GM12878 (cell line): Measurements from ENCODE around the gene CARM1. TPM values are rescaled to one million over a fixed set of nuclear protein-coding genes. Genes with fewer than 3 reads are reported as not detected.

ENCODE experiments used
- ATAC-seq: fragments of 200-7000 bp; cut with Tn5 transposase; 3 replicates; pipeline ENCODE4 v1.9.1; 2020; ENCODE audit warnings: mild to moderate bottlenecking, moderate library complexity
- BruUV-seq: library from RNA; stranded (reverse); fragments of 400-500 nt; replicated peaks from 2 replicates; lab custom pipeline; 2021; lab: Mats Ljungman, UMichigan
- CTCF ChIA-PET: fragments of 300-600 bp; sonication (Branson Sonifier 250); formaldehyde crosslinking; extraction: SDS; loops from one replicate; lab custom pipeline; 2021; ENCODE audit warnings: inconsistent platforms; lab: Yijun Ruan, JAX
- POLR2A ChIA-PET: fragments of 350-600 bp; formaldehyde crosslinking; extraction: SDS; loops from one replicate; lab custom pipeline; 2021; ENCODE audit warnings: inconsistent platforms; lab: Charles Lee
- RAD21 ChIA-PET: fragments of 300-600 bp; sonication (Branson Sonifier 250); formaldehyde crosslinking; loops from one replicate; lab custom pipeline; 2023; ENCODE audit warnings: antibody characterized with exemption; ENCODE audit not compliant: unreplicated experiment; lab: Charles Lee
- SMC1A ChIA-PET: fragments of 300-600 bp; sonication (Branson Sonifier 250); formaldehyde crosslinking; loops from one replicate; lab custom pipeline; 2023; ENCODE audit not compliant: unreplicated experiment, uncharacterized antibody; lab: Charles Lee
- DNase-seq: peaks from one replicate; pipeline ENCODE4 v3.0.0-alpha.2; 2011; ENCODE audit warnings: low read depth, low spot score
- FAIRE-seq: peaks from 3 replicates; lab custom pipeline; 2011; peaks lifted over from hg19 to GRCh38; lab: Jason Lieb, UNC
- H2AFZ ChIP-seq: 2 replicates; pipeline ENCODE4 v1.6.0; 2011; ENCODE audit warnings: low read depth, low read length, control low read depth; ENCODE audit not compliant: control insufficient read depth
- H3K27ac ChIP-seq: 2 replicates; pipeline ENCODE4 v1.5.1; 2011; ENCODE audit warnings: control low read depth; ENCODE audit not compliant: control insufficient read depth, insufficient read depth
- H3K27me3 ChIP-seq, 2 experiments: replicated peaks in 1 of 2; 2 replicates each; pipeline versions ENCODE4 v1.6.0 to v1.6.1; 2011; ENCODE audit warnings: low read length in 1 of 2; ENCODE audit not compliant: control insufficient read depth in 2 of 2, insufficient read depth in 2 of 2
- H3K36me3 ChIP-seq, 2 experiments: 2 replicates each; pipeline ENCODE4 v1.5.1; 2011; ENCODE audit warnings: low read length in 1 of 2; ENCODE audit not compliant: control insufficient read depth in 2 of 2, insufficient read depth in 2 of 2
- H3K4me1 ChIP-seq: 2 replicates; pipeline ENCODE4 v1.6.1; 2011; ENCODE audit warnings: mild to moderate bottlenecking, low read length, moderate library complexity, mixed read lengths; ENCODE audit not compliant: control insufficient read depth, insufficient read depth
- H3K4me2 ChIP-seq: 2 replicates; pipeline ENCODE4 v1.6.0; 2011; ENCODE audit warnings: control low read depth; ENCODE audit not compliant: control insufficient read depth, insufficient read depth
- H3K4me3 ChIP-seq: fragments of 200-600 bp; sonication (generic); 2 replicates; pipeline ENCODE4 v1.5.1; 2016
- H3K79me2 ChIP-seq: 2 replicates; pipeline ENCODE4 v1.6.0; 2011; ENCODE audit warnings: low read length; ENCODE audit not compliant: control insufficient read depth, insufficient read depth
- H3K9ac ChIP-seq: 2 replicates; pipeline ENCODE4 v1.8.0; 2011; ENCODE audit warnings: low read length, control low read depth, mixed read lengths; ENCODE audit not compliant: control insufficient read depth, insufficient read depth
- H3K9me3 ChIP-seq: replicated peaks from 3 replicates; pipeline ENCODE4 v1.5.1; 2011; ENCODE audit warnings: mild to moderate bottlenecking, low read length; ENCODE audit not compliant: control insufficient read depth, insufficient read depth
- H4K20me1 ChIP-seq: 2 replicates; pipeline ENCODE4 v1.6.0; 2011; ENCODE audit not compliant: control insufficient read depth, insufficient read depth
- E2F4 ChIP-seq: IDR thresholded peaks from 2 replicates; pipeline ENCODE4 v1.6.1; 2012; ENCODE audit warnings: low read depth, low read length, improper control_type of control experiment
- EGR1 ChIP-seq, 2 experiments: IDR thresholded peaks; 1 replicate in 1 of 2; 2 replicates in 1 of 2; pipeline ENCODE4 v1.6.1; 2011 to 2012; ENCODE audit warnings: low read depth in 2 of 2, low read length in 2 of 2, borderline replicate concordance in 1 of 2, mild to moderate bottlenecking in 1 of 2, moderate library complexity in 1 of 2
- ETV6 ChIP-seq, 2 experiments: fragments of 450-650 bp in 1 of 2; IDR thresholded peaks in 1 of 2; conservative IDR thresholded peaks in 1 of 2; 2 replicates each; pipeline ENCODE4 v1.6.1; 2014; ENCODE audit warnings: antibody characterized with exemption in 1 of 2, borderline replicate concordance in 1 of 2, low read depth in 1 of 2, mild to moderate bottlenecking in 1 of 2, moderate library complexity in 1 of 2
- FOXM1 ChIP-seq: IDR thresholded peaks from 2 replicates; pipeline ENCODE4 v1.6.1; 2012; ENCODE audit warnings: low read depth, mild to moderate bottlenecking, inconsistent platforms, low read length, moderate library complexity
- GABPA ChIP-seq: IDR thresholded peaks from 2 replicates; pipeline ENCODE4 v1.6.1; 2014; ENCODE audit warnings: antibody characterized with exemption, low read depth, mild to moderate bottlenecking, inconsistent platforms
- IRF4 ChIP-seq: IDR thresholded peaks from 2 replicates; pipeline ENCODE4 v1.6.1; 2011; ENCODE audit warnings: low read depth, low read length
- MXI1 ChIP-seq: fragments of 150-350 bp; IDR thresholded peaks from 2 replicates; pipeline ENCODE4 v1.6.1; 2011; ENCODE audit warnings: low read depth, mild to moderate bottlenecking, inconsistent platforms, low read length, improper control_type of control experiment
- RELA ChIP-seq: fragments of 450-650 bp; IDR thresholded peaks from 2 replicates; pipeline ENCODE4 v1.8.0; 2014; ENCODE audit warnings: borderline replicate concordance; ENCODE audit not compliant: partially characterized antibody
- SIX5 ChIP-seq: IDR thresholded peaks from 2 replicates; pipeline ENCODE4 v1.6.1; 2011; ENCODE audit warnings: mild to moderate bottlenecking, low read depth, low read length, moderate library complexity; ENCODE audit not compliant: severe bottlenecking
- STAT1 ChIP-seq: fragments of 450-650 bp; conservative IDR thresholded peaks from 2 replicates; pipeline ENCODE4 v1.6.1; 2014; ENCODE audit warnings: antibody characterized with exemption, mild to moderate bottlenecking
- YBX1 ChIP-seq: fragments of 450-650 bp; IDR thresholded peaks from 2 replicates; pipeline ENCODE4 v1.6.1; 2016; ENCODE audit warnings: antibody characterized with exemption
- ZBTB33 ChIP-seq: fragments of 450-650 bp; IDR thresholded peaks from 2 replicates; pipeline ENCODE4 v1.6.1; 2017; ENCODE audit warnings: mild to moderate bottlenecking
- WGBS: methylation state at CpG from one replicate; pipeline ENCODE4 v1.1.6; 2016; ENCODE audit warnings: low lambda C conversion rate; ENCODE audit not compliant: insufficient replicate concordance, insufficient coverage; ENCODE audit errors: missing lambda C conversion rate; 5-methylcytosine and 5-hydroxymethylcytosine counted together
- in situ Hi-C: fragments of 300-500 bp; cut with MboI; formaldehyde crosslinking; loops from 9 replicates; pipeline ENCODE4 v1.14.3; 2018; ENCODE audit warnings: mixed read lengths
- intact Hi-C: fragments of 100-400 bp; cut with micrococcal nuclease; formaldehyde crosslinking; loops from one replicate; pipeline ENCODE4 v1.14.2; 2022; ENCODE audit not compliant: unreplicated experiment
- polyA plus RNA-seq, 11 experiments: library from polyadenylated mRNA; depleted of rRNA in 4 of 11; unstranded in 6 of 11; stranded (reverse) in 5 of 11; fragments of >200 nt; fragmentation: Nextera tagmentation in 4 of 11; fragmentation: Illumina TruSeq in 1 of 11; extraction: Ambion mirVana in 4 of 11; extraction: Trizol in 1 of 11; gene quantifications; 1 replicate in 1 of 11; 2 replicates in 10 of 11; pipeline versions ENCODE4 v1.2.1 to v1.2.3, GENCODE V29; 2011 to 2016; ENCODE audit warnings: inconsistent platforms in 2 of 11, missing spikeins in 2 of 11, low read depth in 1 of 11
- total RNA-seq, 4 experiments: library from RNA; depleted of rRNA in 3 of 4; stranded (reverse); fragments of >200 nt in 3 of 4; fragmentation: Illumina TruSeq in 1 of 4; extraction: Trizol in 1 of 4; gene quantifications; 2 replicates each; pipeline versions ENCODE4 v1.2.1 to v1.2.3, GENCODE V29; 2013 to 2021
- TF ChIP-seq, protein P1 (sequence below): fragments of 450-650 bp; IDR thresholded peaks from 2 replicates; pipeline ENCODE4 v1.6.1; 2017; ENCODE audit warnings: mild to moderate bottlenecking, low read depth, inconsistent platforms; ENCODE audit not compliant: poor library complexity, severe bottlenecking
- TF ChIP-seq, protein P2 (sequence below): fragments of 450-650 bp; IDR thresholded peaks from 2 replicates; pipeline ENCODE4 v1.6.1; 2017; ENCODE audit warnings: mild to moderate bottlenecking, moderate library complexity

CARM1 gene
- total and polyA plus RNA-seq, 10 of the 15 experiments (the other 5 are each of a cell fraction or from before 2014, with no cell fraction given) = 0.45 to 116 (median 39.7) TPM

- TF ChIP-seq, protein P1, sequence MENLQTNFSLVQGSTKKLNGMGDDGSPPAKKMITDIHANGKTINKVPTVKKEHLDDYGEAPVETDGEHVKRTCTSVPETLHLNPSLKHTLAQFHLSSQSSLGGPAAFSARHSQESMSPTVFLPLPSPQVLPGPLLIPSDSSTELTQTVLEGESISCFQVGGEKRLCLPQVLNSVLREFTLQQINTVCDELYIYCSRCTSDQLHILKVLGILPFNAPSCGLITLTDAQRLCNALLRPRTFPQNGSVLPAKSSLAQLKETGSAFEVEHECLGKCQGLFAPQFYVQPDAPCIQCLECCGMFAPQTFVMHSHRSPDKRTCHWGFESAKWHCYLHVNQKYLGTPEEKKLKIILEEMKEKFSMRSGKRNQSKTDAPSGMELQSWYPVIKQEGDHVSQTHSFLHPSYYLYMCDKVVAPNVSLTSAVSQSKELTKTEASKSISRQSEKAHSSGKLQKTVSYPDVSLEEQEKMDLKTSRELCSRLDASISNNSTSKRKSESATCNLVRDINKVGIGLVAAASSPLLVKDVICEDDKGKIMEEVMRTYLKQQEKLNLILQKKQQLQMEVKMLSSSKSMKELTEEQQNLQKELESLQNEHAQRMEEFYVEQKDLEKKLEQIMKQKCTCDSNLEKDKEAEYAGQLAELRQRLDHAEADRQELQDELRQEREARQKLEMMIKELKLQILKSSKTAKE = no peak
- TF ChIP-seq RELA = no peak
- no peak for TF ChIP-seq MXI1
- no peak for TF ChIP-seq ETV6 (conservative IDR thresholded peaks at IDR 0.05 in 1 of 2, IDR thresholded peaks at IDR 0.05 in 1 of 2; ENCODE audit: borderline replicate concordance in 1 of 2, low read depth in 1 of 2)
These were observed 24.0 kb downstream of the CARM1 start (continued) for GRCh38 chr19:10895363-10895762.

DNA sequence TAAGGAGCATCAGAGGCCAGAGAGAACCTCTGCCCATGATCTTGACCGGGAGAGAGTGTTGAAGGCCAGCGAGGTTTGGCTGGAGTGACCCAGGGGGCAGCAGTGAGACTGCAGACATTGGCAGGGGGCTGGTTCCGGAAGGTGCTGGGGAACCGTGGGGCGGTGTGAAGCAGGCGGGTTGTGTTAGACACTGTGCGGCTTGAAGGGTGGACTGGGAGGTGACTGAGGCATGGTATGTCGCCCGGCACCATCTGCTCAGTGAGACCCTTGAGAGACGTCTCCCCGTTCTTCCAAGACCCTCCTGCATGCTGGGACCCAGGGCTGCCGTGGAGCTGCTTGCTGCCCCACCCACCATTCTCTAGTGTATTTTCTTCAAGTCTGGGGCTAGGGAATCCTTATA, 24.6 kb downstream of the CARM1 start:
- no peak overlapping the region for H3K4me3 ChIP-seq
- no peak for TF ChIP-seq FOXM1
- TF ChIP-seq GABPA = no peak
- no peak for TF ChIP-seq E2F4
- TF ChIP-seq ZBTB33 = no peak
- no peak for TF ChIP-seq IRF4
- TF ChIP-seq EGR1 (IDR thresholded peaks at IDR 0.05; ENCODE audit: borderline replicate concordance in 1 of 2, low read depth in 2 of 2, low read length in 2 of 2) = no peak
- no peak for TF ChIP-seq STAT1
- TF ChIP-seq SIX5 = no peak
- TF ChIP-seq YBX1 = no peak
- TF ChIP-seq, protein P2, sequence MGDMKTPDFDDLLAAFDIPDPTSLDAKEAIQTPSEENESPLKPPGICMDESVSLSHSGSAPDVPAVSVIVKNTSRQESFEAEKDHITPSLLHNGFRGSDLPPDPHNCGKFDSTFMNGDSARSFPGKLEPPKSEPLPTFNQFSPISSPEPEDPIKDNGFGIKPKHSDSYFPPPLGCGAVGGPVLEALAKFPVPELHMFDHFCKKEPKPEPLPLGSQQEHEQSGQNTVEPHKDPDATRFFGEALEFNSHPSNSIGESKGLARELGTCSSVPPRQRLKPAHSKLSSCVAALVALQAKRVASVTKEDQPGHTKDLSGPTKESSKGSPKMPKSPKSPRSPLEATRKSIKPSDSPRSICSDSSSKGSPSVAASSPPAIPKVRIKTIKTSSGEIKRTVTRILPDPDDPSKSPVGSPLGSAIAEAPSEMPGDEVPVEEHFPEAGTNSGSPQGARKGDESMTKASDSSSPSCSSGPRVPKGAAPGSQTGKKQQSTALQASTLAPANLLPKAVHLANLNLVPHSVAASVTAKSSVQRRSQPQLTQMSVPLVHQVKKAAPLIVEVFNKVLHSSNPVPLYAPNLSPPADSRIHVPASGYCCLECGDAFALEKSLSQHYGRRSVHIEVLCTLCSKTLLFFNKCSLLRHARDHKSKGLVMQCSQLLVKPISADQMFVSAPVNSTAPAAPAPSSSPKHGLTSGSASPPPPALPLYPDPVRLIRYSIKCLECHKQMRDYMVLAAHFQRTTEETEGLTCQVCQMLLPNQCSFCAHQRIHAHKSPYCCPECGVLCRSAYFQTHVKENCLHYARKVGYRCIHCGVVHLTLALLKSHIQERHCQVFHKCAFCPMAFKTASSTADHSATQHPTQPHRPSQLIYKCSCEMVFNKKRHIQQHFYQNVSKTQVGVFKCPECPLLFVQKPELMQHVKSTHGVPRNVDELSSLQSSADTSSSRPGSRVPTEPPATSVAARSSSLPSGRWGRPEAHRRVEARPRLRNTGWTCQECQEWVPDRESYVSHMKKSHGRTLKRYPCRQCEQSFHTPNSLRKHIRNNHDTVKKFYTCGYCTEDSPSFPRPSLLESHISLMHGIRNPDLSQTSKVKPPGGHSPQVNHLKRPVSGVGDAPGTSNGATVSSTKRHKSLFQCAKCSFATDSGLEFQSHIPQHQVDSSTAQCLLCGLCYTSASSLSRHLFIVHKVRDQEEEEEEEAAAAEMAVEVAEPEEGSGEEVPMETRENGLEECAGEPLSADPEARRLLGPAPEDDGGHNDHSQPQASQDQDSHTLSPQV = no peak

More for the DNA sequence above, 24.6 kb downstream of the CARM1 start:
- POLR2A ChIA-PET = no interaction called here
- RAD21 ChIA-PET = no interaction called here
- Histone ChIP-seq H2AFZ (no peak overlapping the region), H3K4me1 (peaks cover 4% of the 10 kb centered on the region; the same call in 1 of the 2 replicates), H3K4me2 (no peak overlapping the region), H3K27ac (no peak overlapping the region), H3K9ac (no peak overlapping the region), H3K36me3 (peaks cover 3 to 20% of the 10 kb centered on the region in 2 experiments), H3K79me2 (peaks cover 35% of the 10 kb centered on the region), H4K20me1 (peaks cover 3% of the 10 kb centered on the region), H3K9me3 (no peaks in the 10 kb centered on the region), H3K27me3 (no peaks in the 10 kb centered on the region)
- CTCF ChIA-PET = no interaction called here
- ATAC-seq = no peak
- SMC1A ChIA-PET = no interaction called here
- no peak for DNase-seq
- no TSS peak for BruUV-seq
- intact Hi-C loops (no loop called here), in situ Hi-C loops (no loop called here)
- 92% methylated on average over 12 of the region's 12 CpGs for WGBS
- no peak for FAIRE-seq
